GM19099 (cell line): ENCODE measurements around the gene NAPEPLD.
A peak's percentile ranks its signal among the peaks of the same experiment; 100 is the strongest.

Experiments
- POLR2A ChIP-seq: IDR thresholded peaks from 3 replicates; pipeline ENCODE4 v1.6.1; 2011; ENCODE audit warnings: low read depth; ENCODE audit not compliant: insufficient read length; ENCODE audit errors: extremely low read depth

NAPEPLD gene

GRCh38 chr7:103148994-103149807 is at the start of gene NAPEPLD:
TSS of gene NAPEPLD (minus strand) at chr7:103149099. CDS start at chr7:103128776, 20,323 bp downstream.
- TF ChIP-seq POLR2A = peak; percentile 72

GRCh38 chr7:103154042-103154441 is 5.1 kb upstream of the NAPEPLD start:
- TF ChIP-seq POLR2A = no peak

GRCh38 chr7:103150192-103150591 is 1.3 kb upstream of the NAPEPLD start:
- no peak for TF ChIP-seq POLR2A

GRCh38 chr7:103149808-103150180 is 895 bp upstream of the NAPEPLD start:
- no peak for TF ChIP-seq POLR2A

- TF ChIP-seq POLR2A = no peak
Observed at GRCh38 chr7:103148131-103148993, 537 bp downstream of the NAPEPLD start.

GRCh38 chr7:103143868-103144267 is 5.0 kb downstream of the NAPEPLD start:
- no peak for TF ChIP-seq POLR2A

- no peak for TF ChIP-seq POLR2A
Observed at GRCh38 chr7:103142494-103142893, 6.4 kb downstream of the NAPEPLD start.

GRCh38 chr7:103141753-103142404 is 7.0 kb downstream of the NAPEPLD start:
- TF ChIP-seq POLR2A = no peak

GRCh38 chr7:103140685-103141084 is 8.2 kb downstream of the NAPEPLD start:
- no peak for TF ChIP-seq POLR2A

GRCh38 chr7:103140061-103140460 is 8.8 kb downstream of the NAPEPLD start:
- TF ChIP-seq POLR2A = no peak

- no peak for TF ChIP-seq POLR2A
Observed at GRCh38 chr7:103134836-103135554, 13.9 kb downstream of the NAPEPLD start.

- TF ChIP-seq POLR2A = no peak
Observed at GRCh38 chr7:103132995-103133688, 15.8 kb downstream of the NAPEPLD start.

GRCh38 chr7:103130901-103131624 is 17.8 kb downstream of the NAPEPLD start:
- TF ChIP-seq POLR2A = no peak

GRCh38 chr7:103129702-103130549 is 19.0 kb downstream of the NAPEPLD start:
- TF ChIP-seq POLR2A = no peak
